Transverse colon (tissue), 4 donors: ENCODE results near the gene ZNF23. TPM values are rescaled to one million over a fixed set of nuclear protein-coding genes. Genes with fewer than 3 reads are reported as not detected.

Experiments used
- DNase-seq: peaks from one replicate; pipeline ENCODE4 v3.0.0-alpha.2; 2019
- H3K27ac ChIP-seq, 4 donors: fragments of 200-600 bp; sonication (generic); 2 replicates each; pipeline ENCODE4 v1.5.1; 2016 to 2018; ENCODE audit warnings: inconsistent platforms in 4 of 4
- H3K27me3 ChIP-seq: fragments of 200-600 bp; sonication (generic); 2 replicates; pipeline ENCODE4 v1.5.1; 2017; ENCODE audit warnings: inconsistent platforms
- H3K36me3 ChIP-seq, 4 donors: fragments of 200-600 bp; sonication (generic); 2 replicates each; pipeline ENCODE4 v1.5.1; 2017 to 2019; ENCODE audit warnings: inconsistent platforms in 4 of 4
- H3K4me1 ChIP-seq, 4 donors: fragments of 200-600 bp; sonication (generic); 2 replicates each; pipeline ENCODE4 v1.5.1; 2017 to 2020; ENCODE audit warnings: inconsistent platforms in 4 of 4
- H3K4me3 ChIP-seq, 4 donors: fragments of 200-600 bp; sonication (generic); 1 replicate in 1 of 4; 2 replicates in 3 of 4; pipeline versions ENCODE4 v1.5.1 to v1.6.1; 2017 to 2019; ENCODE audit warnings: inconsistent platforms in 4 of 4
- H3K9me3 ChIP-seq, 2 donors: fragments of 200-600 bp; sonication (generic); 2 replicates each; pipeline ENCODE4 v1.5.1; 2017 to 2019; ENCODE audit warnings: inconsistent platforms in 2 of 2
- CTCF ChIP-seq, 5 experiments: fragments of 200-600 bp in 3 of 5; fragments of 450-650 bp in 2 of 5; sonication (generic) in 3 of 5; IDR thresholded peaks; 1 replicate in 2 of 5; 2 replicates in 3 of 5; pipeline ENCODE4 v1.5.1; 2016 to 2017; ENCODE audit warnings: antibody characterized with exemption in 5 of 5, inconsistent platforms in 3 of 5, mild to moderate bottlenecking in 2 of 5, moderate library complexity in 1 of 5
- EP300 ChIP-seq: sonication (generic); formaldehyde crosslinking; IDR thresholded peaks from one replicate; pipeline ENCODE4 v1.6.1; 2017; ENCODE audit warnings: antibody characterized with exemption, low read depth
- POLR2A ChIP-seq: fragments of 450-650 bp; IDR thresholded peaks from one replicate; pipeline ENCODE4 v1.6.1; 2016; ENCODE audit warnings: antibody characterized with exemption, mild to moderate bottlenecking, moderate library complexity
- POLR2AphosphoS5 ChIP-seq, 3 donors: sonication (generic); formaldehyde crosslinking; IDR thresholded peaks; one replicate each; pipeline ENCODE4 v1.6.1; 2016; ENCODE audit warnings: antibody characterized with exemption in 3 of 3
- WGBS, 2 donors: methylation state at CpG; one replicate each; pipeline ENCODE4 v1.1.5; 2018; ENCODE audit warnings: low coverage in 1 of 2; 5-methylcytosine and 5-hydroxymethylcytosine counted together
- in situ Hi-C, 4 donors: fragments of 200-750 bp; cut with MboI; loops; one replicate each; pipeline versions ENCODE4 v1.15.0 to v1.15.1; 2017; ENCODE audit warnings: low sequenced_read_pairs in 3 of 4, low pct_ligation_motif_present in 1 of 4, low pct_unique_long_range_greater_than_20kb in 1 of 4
- intact Hi-C: fragments of 100-400 bp; cut with DNase I; formaldehyde crosslinking; loops from one replicate; pipeline ENCODE4 v1.15.1; 2023; ENCODE audit warnings: low total_unique reads
- total RNA-seq, 4 donors: library from RNA; depleted of rRNA; stranded (reverse); fragments of >200 nt; gene quantifications; one replicate each; pipeline ENCODE4 v1.1.0, GENCODE V29; 2016

Gene ZNF23
- total RNA-seq, 4 donors from 2014 or later: 5.0 to 12.2 (median 7.0) TPM

DNA sequence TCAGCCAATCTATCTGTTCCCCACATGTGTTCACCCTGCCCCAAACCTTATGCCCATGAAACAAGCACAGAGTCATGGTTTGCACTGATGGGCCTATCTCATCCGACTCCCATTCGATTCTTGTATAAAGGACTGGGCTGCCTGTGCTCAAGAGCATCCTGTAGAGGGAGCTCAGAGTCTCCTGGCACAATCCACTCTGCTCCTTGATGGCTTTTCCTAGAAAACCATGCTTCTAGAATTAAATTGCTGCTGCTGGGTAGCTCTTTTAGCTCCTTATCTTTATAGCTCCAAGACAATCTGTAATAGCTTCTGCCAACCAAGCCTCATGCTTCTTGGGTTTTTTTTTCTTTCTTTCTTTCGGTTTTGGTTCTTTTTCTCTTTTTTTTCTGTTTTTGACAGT lies 17.4 kb upstream of the ZNF23 start:
- no peak overlapping the region for H3K27ac ChIP-seq
- no peaks in the 10 kb centered on the region for H3K27me3 ChIP-seq
- H3K36me3 ChIP-seq: peaks cover 0 to 29% (median 7%) of the 10 kb centered on the region in 4 donors
- peaks cover 0 to 6% (median 2%) of the 10 kb centered on the region in 4 donors for H3K4me1 ChIP-seq
- in situ Hi-C loops: no loop called here
- TF ChIP-seq POLR2AphosphoS5 (IDR thresholded peaks at IDR 0.05): no peak
- TF ChIP-seq CTCF (IDR thresholded peaks at IDR 0.05): peak in 4 of 5 experiments; percentile 12 to 35 (median 24)
- no peak for TF ChIP-seq POLR2A
- TF ChIP-seq EP300: no peak
- DNase-seq: peak; percentile 10
- 11 to 49% methylated on average over 2 to 3 of the region's 3 CpGs for WGBS, 2 donors
- no peaks in the 10 kb centered on the region for H3K9me3 ChIP-seq
- no peak overlapping the region for H3K4me3 ChIP-seq
- intact Hi-C loops: no loop called here

GRCh38 chr16:71476457-71477124 lies 14.5 kb upstream of the ZNF23 start:
- Histone ChIP-seq H3K27me3 (no peaks in the 10 kb centered on the region), H3K4me1 (no peaks in the 10 kb centered on the region), H3K9me3 (no peaks in the 10 kb centered on the region), H3K4me3 (no peak overlapping the region), H3K36me3 (peaks cover 0 to 29% (median 7%) of the 10 kb centered on the region in 4 donors), H3K27ac (no peak overlapping the region)
- no peak for DNase-seq
- 86 to 88% methylated on average over 3 to 4 of the region's 4 CpGs for WGBS, 2 donors
- in situ Hi-C loops: no loop called here
- no peak for TF ChIP-seq CTCF (IDR thresholded peaks at IDR 0.05)
- no peak for TF ChIP-seq POLR2A
- TF ChIP-seq EP300: no peak
- TF ChIP-seq POLR2AphosphoS5 (IDR thresholded peaks at IDR 0.05): no peak
- intact Hi-C loops: no loop called here

DNA sequence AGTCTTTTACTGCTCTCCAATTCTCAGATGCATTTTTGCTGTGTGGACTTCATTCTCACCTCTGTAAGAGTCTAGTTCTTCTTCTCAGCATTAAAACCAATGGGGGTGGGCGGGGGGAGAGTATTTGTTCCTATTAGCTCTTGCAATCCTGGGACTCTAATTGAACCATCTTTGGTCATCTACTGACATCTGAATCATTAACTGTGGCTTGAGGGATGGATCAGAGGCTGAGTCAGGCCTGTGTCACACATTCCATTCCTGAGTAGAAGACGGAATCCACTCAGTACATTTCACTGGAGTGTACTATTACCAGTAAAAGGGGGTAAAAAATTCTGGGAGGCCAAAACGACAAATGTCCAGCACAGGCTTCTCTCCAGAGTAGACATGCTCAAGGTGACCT lies 12.8 kb upstream of the ZNF23 start:
- intact Hi-C loops (no loop called here), in situ Hi-C loops (no loop called here)
- H3K27ac ChIP-seq: no peak overlapping the region
- no peaks in the 10 kb centered on the region for H3K4me1 ChIP-seq
- H3K27me3 ChIP-seq: no peaks in the 10 kb centered on the region
- no peak overlapping the region for H3K4me3 ChIP-seq
- H3K9me3 ChIP-seq: no peaks in the 10 kb centered on the region
- H3K36me3 ChIP-seq: peaks cover 0 to 29% (median 7%) of the 10 kb centered on the region in 4 donors
- TF ChIP-seq CTCF (IDR thresholded peaks at IDR 0.05) (no peak), POLR2A (no peak), POLR2AphosphoS5 (IDR thresholded peaks at IDR 0.05) (no peak), EP300 (no peak)
- WGBS, 2 donors: 84 to 88% methylated on average over 1 to 3 of the region's 3 CpGs
- no peak for DNase-seq

- Histone ChIP-seq H3K27me3 (no peaks in the 10 kb centered on the region), H3K4me1 (no peaks in the 10 kb centered on the region), H3K27ac (no peak overlapping the region), H3K36me3 (peaks cover 0 to 29% (median 7%) of the 10 kb centered on the region in 4 donors), H3K4me3 (no peak overlapping the region), H3K9me3 (no peaks in the 10 kb centered on the region)
- WGBS, 2 donors: 94% methylated on average over 3 to 5 of the region's 5 CpGs
- TF ChIP-seq POLR2A (no peak), CTCF (IDR thresholded peaks at IDR 0.05) (no peak), POLR2AphosphoS5 (IDR thresholded peaks at IDR 0.05) (no peak), EP300 (no peak)
- in situ Hi-C loops: no loop called here
- no peak for DNase-seq
- intact Hi-C loops: no loop called here
These were observed 11.8 kb upstream of the ZNF23 start for GRCh38 chr16:71473891-71474290.
